ENCODE measurements around the gene ARID5B. TPM values are rescaled to one million over a fixed set of nuclear protein-coding genes. Genes with fewer than 3 reads are reported as not detected.

The ARID5B gene
- total RNA-seq, 1 donor: 162 TPM

DNA sequence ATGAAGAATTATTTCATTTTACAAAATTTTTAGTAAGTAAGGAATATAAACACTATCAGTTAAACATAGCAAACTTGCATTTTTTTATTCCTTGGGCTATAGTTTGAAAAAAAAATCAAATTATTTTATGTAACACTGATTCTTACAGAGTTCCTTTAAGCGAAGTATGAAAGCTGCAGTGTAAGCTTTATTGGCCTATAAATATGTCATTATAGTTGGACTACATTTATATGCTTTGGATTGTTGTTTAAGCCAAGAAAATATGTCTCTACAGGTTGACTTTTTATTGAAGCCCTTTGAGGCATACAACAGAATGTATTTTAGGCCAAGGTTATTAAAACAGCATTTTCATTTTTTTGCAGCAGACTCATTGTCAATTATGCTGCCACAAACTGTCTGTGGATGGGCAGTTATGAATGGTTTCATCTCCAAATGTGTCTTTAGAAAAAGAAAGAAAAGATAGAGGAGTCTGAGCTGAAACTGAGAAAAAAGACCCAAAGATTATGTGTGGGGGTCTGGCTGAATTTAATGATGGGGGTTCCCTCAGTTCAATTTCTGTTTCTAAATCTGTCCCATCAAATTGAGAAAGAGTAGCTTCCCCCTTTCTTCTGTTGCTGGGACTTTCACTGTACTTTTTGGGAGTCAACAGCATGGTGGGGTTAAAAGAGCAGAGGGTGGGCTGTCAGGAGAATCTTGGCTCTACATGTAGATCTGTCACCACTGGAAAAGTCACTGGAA lies 43.1 kb downstream of the ARID5B start:
- H3K4me3 ChIP-seq (ENCODE audit: low read depth, low read length): no peak overlapping the region
- TF ChIP-seq, protein P1, sequence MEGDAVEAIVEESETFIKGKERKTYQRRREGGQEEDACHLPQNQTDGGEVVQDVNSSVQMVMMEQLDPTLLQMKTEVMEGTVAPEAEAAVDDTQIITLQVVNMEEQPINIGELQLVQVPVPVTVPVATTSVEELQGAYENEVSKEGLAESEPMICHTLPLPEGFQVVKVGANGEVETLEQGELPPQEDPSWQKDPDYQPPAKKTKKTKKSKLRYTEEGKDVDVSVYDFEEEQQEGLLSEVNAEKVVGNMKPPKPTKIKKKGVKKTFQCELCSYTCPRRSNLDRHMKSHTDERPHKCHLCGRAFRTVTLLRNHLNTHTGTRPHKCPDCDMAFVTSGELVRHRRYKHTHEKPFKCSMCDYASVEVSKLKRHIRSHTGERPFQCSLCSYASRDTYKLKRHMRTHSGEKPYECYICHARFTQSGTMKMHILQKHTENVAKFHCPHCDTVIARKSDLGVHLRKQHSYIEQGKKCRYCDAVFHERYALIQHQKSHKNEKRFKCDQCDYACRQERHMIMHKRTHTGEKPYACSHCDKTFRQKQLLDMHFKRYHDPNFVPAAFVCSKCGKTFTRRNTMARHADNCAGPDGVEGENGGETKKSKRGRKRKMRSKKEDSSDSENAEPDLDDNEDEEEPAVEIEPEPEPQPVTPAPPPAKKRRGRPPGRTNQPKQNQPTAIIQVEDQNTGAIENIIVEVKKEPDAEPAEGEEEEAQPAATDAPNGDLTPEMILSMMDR (IDR thresholded peaks at IDR 0.05; ENCODE audit: insufficient read depth, low read depth, low read length): no peak
- DNase-seq (ENCODE audit: low read depth): no peak

DNA sequence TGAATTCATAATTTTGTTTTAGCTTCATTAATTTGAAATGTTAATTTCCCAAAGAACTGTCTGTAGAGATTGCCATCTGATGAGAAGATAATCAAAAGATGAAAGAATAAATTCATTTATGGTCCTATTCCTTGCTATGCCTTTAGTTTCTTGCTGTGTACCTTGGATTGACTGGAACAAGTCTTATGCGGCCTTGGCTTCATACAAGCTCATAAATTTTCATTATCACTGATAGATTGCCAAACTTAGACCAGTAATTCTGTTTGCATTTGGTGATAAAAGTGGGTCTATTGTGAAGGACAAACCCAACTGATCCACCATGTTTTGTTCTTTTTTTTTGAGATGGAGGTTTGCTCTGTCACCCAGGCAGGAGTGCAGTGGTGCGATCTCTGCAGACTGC lies 48.2 kb downstream of the ARID5B start:
- TF ChIP-seq, protein P1 (IDR thresholded peaks at IDR 0.05; ENCODE audit: insufficient read depth, low read depth, low read length): no peak
- no peak for DNase-seq (ENCODE audit: low read depth)
- H3K4me3 ChIP-seq (ENCODE audit: low read depth, low read length): no peak overlapping the region

DNA sequence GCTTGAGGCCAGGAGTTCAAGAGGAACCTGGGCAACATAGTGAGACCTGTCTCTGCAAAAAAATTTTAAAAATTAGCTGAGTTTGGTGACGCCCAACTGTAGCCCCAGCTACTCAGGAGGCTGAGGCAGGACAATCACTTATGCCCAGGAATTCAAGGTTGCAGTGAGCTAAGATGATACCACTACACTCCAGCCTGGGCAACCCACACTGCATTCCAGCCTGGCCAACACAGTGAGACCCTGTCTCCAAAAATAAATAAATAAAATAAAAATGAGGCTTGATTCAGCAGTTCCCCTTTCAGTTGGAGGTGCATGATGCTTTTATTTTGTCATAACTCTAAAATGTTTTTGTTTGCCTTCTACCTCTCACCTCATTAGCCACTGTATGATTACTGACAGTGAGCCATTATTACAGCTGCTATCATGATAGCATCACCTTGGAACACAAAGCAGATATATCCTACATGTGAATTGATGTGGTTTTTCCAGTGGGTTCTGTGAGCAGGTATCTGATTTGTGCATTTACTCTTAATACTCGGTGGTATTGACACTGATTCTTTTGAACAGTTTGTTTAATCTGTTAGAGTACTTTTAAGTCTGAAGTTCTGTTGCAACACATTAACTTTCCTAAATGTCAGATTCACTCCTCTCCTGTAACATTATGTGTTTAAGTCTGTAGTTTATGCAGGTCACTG lies 49.1 kb downstream of the ARID5B start:
- TF ChIP-seq, protein P1 (IDR thresholded peaks at IDR 0.05; ENCODE audit: insufficient read depth, low read depth, low read length): no peak
- no peak overlapping the region for H3K4me3 ChIP-seq (ENCODE audit: low read depth, low read length)
- DNase-seq (ENCODE audit: low read depth): no peak

DNA sequence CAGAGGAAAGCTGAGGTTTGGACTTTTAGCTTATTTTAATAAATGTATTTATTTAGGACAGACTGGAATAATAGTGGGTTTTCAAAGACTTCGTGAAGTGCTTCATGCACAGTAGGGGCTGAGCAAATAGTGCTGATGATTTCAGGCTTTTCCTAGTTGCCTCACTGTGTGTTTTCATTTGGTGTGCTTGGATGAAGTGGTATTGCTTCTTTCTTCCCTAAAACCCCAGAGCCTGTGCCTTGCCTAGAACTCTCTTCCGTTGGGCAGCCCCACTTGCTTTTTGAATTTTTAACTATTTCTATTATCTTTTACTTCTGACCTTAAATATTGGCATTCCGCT lies 49.6 kb downstream of the ARID5B start:
- no peak overlapping the region for H3K4me3 ChIP-seq (ENCODE audit: low read depth, low read length)
- no peak for DNase-seq (ENCODE audit: low read depth)
- TF ChIP-seq, protein P1 (IDR thresholded peaks at IDR 0.05; ENCODE audit: insufficient read depth, low read depth, low read length): no peak

DNA sequence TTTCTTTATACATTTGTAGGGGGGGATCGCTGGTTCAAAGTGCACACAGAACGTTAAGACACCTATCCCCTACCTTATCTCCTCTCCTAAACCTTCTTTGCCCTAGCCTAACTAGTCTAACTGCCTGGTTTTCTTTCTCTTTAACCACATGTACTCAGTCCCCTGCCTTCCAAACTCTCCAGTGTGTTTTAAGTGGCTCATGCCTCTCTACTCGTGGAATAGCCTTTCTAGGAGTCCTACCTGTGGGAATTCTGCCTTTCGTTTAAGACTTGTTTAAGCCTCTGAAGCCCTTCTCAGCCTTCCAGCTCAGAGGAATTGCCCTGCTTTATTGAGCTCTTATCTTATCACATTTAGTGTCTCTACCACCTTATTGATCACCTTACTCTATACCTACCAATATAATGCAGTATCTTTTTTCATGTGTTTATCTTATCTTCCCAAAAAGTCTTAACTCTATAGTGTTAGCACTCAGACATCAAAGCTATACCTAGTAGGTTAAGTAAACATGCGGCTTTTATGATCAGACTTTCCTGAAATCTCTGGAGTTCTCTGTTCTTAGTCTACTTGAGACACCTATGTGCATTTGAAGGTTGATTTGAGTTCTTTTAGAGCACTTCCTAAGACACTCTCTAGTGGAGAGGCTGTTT lies 50.7 kb downstream of the ARID5B start:
- no peak for DNase-seq (ENCODE audit: low read depth)
- TF ChIP-seq, protein P1 (IDR thresholded peaks at IDR 0.05; ENCODE audit: insufficient read depth, low read depth, low read length): no peak
- H3K4me3 ChIP-seq (ENCODE audit: low read depth, low read length): no peak overlapping the region

DNA sequence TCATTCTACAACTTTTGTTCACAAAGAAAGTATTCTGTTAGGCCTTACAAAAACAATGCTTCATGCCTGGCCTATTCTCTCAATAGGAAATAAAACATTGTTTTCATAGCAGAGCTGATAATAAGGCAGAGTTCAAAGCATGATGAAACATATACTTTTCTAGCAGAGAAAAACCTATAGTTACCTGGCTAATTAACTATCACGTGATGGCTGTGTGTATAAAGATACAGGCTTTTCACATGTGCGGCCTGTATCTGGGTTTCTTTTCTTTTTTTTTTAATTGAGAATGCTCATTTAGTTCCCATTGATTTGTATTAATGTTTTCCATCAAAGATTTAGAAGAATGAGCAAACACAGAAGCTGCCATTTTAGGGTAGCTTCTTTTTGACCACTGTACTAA lies 51.7 kb downstream of the ARID5B start:
- no peak overlapping the region for H3K4me3 ChIP-seq (ENCODE audit: low read depth, low read length)
- TF ChIP-seq, protein P1 (IDR thresholded peaks at IDR 0.05; ENCODE audit: insufficient read depth, low read depth, low read length): no peak
- DNase-seq (ENCODE audit: low read depth): no peak

Measured in fibroblast of villous mesenchyme (primary cell).